Testis (tissue), 3 donors: Measurements from ENCODE around the gene ITFG2. TPM values are rescaled to one million over a fixed set of nuclear protein-coding genes. Genes with fewer than 3 reads are reported as not detected.

Experiments used
- DNase-seq: peaks from one replicate; pipeline ENCODE4 v3.0.0-alpha.2; 2019
- H3K27ac ChIP-seq, 2 donors: fragments of 200-600 bp; sonication (generic); one replicate each; pipeline ENCODE4 v1.5.1; 2019
- H3K27me3 ChIP-seq: fragments of 200-600 bp; sonication (generic); one replicate; pipeline ENCODE4 v1.5.1; 2019
- H3K36me3 ChIP-seq: fragments of 200-600 bp; sonication (generic); one replicate; pipeline ENCODE4 v1.5.1; 2017; ENCODE audit warnings: low read depth; ENCODE audit errors: missing control alignments
- H3K4me1 ChIP-seq: fragments of 200-600 bp; sonication (generic); one replicate; pipeline ENCODE4 v1.5.1; 2019
- H3K4me3 ChIP-seq, 2 donors: fragments of 200-600 bp; sonication (generic); one replicate each; pipeline ENCODE4 v1.5.1; 2017 to 2019
- H3K9me3 ChIP-seq: fragments of 200-600 bp; sonication (generic); one replicate; pipeline ENCODE4 v1.5.1; 2017
- POLR2A ChIP-seq: fragments of 450-650 bp; IDR thresholded peaks from one replicate; pipeline ENCODE4 v1.6.1; 2017; ENCODE audit warnings: antibody characterized with exemption, mild to moderate bottlenecking, moderate library complexity
- WGBS, 2 donors: methylation state at CpG; one replicate each; pipeline ENCODE4 v1.1.5; 2018; 5-methylcytosine and 5-hydroxymethylcytosine counted together
- intact Hi-C: fragments of 100-400 bp; cut with DNase I; formaldehyde crosslinking; loops from one replicate; pipeline ENCODE4 v1.15.1; 2023; ENCODE audit warnings: low total_unique reads
- polyA plus RNA-seq: library from polyadenylated mRNA; stranded (reverse); fragments of 350-450 nt; fragmentation: Illumina TruSeq; extraction: RNeasy Lipid Tissue Mini Kit (QIAGEN cat#74804); gene quantifications from one replicate; pipeline ENCODE4 v1.2.3, GENCODE V29; 2014; ENCODE audit warnings: low read depth, low replicate concordance; ENCODE audit not compliant: insufficient read depth
- total RNA-seq, 2 donors: library from RNA; depleted of rRNA; stranded (reverse); fragments of >200 nt; gene quantifications; one replicate each; pipeline ENCODE4 v1.2.3, GENCODE V29; 2016
- TF ChIP-seq, protein P1 (sequence below), 3 experiments: fragments of 450-650 bp in 2 of 3; fragments of 200-600 bp in 1 of 3; sonication (generic) in 1 of 3; IDR thresholded peaks; one replicate each; pipeline ENCODE4 v1.5.1; 2016 to 2019; ENCODE audit warnings: antibody characterized with exemption in 3 of 3, mild to moderate bottlenecking in 2 of 3, moderate library complexity in 1 of 3

The ITFG2 gene
- total and polyA plus RNA-seq, 3 donors from 2014 or later: 32.6 to 69.4 (median 54.1) TPM

DNA sequence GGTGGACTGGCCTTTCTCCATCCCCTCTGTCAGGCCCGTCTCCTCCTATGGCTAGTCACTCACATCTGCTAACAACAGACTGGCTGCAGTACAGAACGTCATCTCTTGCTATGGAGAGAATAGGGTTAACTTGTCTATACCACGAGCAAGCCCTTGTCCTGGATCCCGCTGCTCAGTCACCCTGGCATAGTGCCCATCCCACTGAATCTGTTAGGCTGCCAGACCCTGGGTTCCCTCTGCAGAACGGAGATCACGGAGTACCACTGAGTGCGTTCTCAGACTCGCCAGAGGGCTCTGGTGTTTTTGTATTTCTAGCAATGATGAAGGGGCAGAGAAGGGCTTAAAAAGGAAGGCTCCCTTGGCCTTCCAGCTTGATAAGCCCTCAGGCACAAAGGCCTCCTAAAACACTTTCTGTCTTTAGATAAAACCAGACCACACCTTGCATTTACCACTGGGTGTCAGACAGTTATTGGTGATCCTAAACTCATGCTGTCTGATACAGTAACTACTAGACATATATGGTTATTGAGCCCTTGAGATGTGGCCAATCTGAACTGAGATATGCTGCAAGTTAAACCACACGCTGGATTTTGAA, 28.7 kb downstream of the ITFG2 start:
- TF ChIP-seq, protein P1, sequence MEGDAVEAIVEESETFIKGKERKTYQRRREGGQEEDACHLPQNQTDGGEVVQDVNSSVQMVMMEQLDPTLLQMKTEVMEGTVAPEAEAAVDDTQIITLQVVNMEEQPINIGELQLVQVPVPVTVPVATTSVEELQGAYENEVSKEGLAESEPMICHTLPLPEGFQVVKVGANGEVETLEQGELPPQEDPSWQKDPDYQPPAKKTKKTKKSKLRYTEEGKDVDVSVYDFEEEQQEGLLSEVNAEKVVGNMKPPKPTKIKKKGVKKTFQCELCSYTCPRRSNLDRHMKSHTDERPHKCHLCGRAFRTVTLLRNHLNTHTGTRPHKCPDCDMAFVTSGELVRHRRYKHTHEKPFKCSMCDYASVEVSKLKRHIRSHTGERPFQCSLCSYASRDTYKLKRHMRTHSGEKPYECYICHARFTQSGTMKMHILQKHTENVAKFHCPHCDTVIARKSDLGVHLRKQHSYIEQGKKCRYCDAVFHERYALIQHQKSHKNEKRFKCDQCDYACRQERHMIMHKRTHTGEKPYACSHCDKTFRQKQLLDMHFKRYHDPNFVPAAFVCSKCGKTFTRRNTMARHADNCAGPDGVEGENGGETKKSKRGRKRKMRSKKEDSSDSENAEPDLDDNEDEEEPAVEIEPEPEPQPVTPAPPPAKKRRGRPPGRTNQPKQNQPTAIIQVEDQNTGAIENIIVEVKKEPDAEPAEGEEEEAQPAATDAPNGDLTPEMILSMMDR (IDR thresholded peaks at IDR 0.05): no peak
- TF ChIP-seq POLR2A: no peak
- no peak overlapping the region for H3K4me3 ChIP-seq
- H3K36me3 ChIP-seq: no peaks in the 10 kb centered on the region
- no peaks in the 10 kb centered on the region for H3K27me3 ChIP-seq
- WGBS, 2 donors: 60 to 61% methylated on average over 7 to 9 of the region's 9 CpGs
- H3K9me3 ChIP-seq: no peaks in the 10 kb centered on the region
- no peak overlapping the region for H3K27ac ChIP-seq
- intact Hi-C loops: no loop called here
- DNase-seq: no peak
- H3K4me1 ChIP-seq: no peaks in the 10 kb centered on the region

DNA sequence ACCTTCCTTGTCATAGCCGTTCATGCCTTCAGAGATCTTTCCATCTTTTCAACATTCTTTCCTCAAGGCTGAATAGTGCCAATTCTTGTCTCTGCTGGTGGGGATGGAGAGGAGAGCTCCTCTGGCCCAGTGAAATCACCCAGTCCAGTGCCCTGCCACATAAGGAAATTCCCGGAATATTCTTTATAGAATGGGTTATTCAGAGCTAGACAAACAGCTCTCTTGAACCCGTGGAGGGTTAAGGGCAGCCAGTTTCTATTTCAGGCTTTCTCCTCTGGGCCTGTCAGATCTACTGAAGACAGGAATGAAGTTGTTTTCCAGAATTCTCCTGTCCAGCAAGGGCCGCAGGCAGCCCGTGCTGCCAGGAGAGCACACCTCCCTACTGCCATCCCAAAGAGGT, 30.5 kb downstream of the ITFG2 start:
- intact Hi-C loops: no loop called here
- 83% methylated on average over 5 of the region's 5 CpGs for WGBS, 2 donors
- no peak overlapping the region for H3K27ac ChIP-seq
- H3K36me3 ChIP-seq: no peaks in the 10 kb centered on the region
- H3K9me3 ChIP-seq: no peaks in the 10 kb centered on the region
- H3K27me3 ChIP-seq: no peaks in the 10 kb centered on the region
- TF ChIP-seq, protein P1 (IDR thresholded peaks at IDR 0.05): no peak
- TF ChIP-seq POLR2A: no peak
- DNase-seq: no peak
- no peaks in the 10 kb centered on the region for H3K4me1 ChIP-seq
- no peak overlapping the region for H3K4me3 ChIP-seq

DNA sequence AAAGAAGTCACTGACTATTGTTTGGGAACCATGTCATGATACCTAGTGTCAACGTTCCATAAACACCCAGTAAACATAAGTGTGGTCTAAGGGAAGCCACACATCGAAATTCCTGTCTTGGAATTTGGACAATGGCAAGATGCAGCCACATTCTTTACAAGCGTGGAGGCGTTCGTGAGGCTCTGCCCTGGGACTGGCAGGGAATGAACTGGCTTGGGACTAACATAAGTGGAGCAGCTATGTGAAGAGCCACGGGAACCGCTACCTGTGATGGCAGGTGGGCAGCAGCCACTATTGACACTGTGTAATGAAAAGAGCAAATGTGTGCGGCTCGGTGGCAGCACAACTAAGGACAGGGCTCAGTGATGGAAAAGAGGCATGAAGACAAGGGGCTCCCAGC, 32.3 kb downstream of the ITFG2 start:
- Histone ChIP-seq H3K4me3 (no peak overlapping the region), H3K27me3 (no peaks in the 10 kb centered on the region), H3K4me1 (no peaks in the 10 kb centered on the region), H3K27ac (no peak overlapping the region), H3K36me3 (no peaks in the 10 kb centered on the region), H3K9me3 (no peaks in the 10 kb centered on the region)
- WGBS, 2 donors: 87 to 88% methylated on average over 9 of the region's 9 CpGs
- intact Hi-C loops: no loop called here
- no peak for DNase-seq
- TF ChIP-seq, protein P1 (IDR thresholded peaks at IDR 0.05): no peak
- TF ChIP-seq POLR2A: no peak

DNA sequence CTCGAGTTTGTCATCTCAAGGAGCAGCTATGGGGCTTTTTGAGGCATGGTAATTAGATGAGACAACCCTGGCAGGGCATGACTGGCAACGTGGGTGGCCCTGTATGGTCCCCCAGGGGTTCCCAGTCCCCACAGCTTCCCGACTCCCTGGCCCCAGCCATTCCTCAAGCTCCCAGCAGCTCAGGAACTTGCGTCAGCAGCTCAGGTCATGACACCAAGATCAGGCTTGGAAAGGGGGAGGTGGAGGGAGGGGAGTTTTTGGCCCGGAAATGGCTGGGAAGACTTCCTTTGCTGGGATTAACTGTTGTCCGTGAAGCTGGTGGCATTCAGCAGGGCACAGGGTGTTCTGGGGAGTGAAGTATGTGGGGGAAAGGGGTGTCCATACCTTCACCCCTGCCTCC, 32.8 kb downstream of the ITFG2 start:
- DNase-seq: no peak
- 24 to 36% methylated on average over 6 of the region's 6 CpGs for WGBS, 2 donors
- H3K36me3 ChIP-seq: no peaks in the 10 kb centered on the region
- H3K4me3 ChIP-seq: no peak overlapping the region
- H3K9me3 ChIP-seq: no peaks in the 10 kb centered on the region
- H3K27ac ChIP-seq: no peak overlapping the region
- TF ChIP-seq, protein P1 (IDR thresholded peaks at IDR 0.05): no peak
- no peak for TF ChIP-seq POLR2A
- intact Hi-C loops: no loop called here
- H3K4me1 ChIP-seq: no peaks in the 10 kb centered on the region
- H3K27me3 ChIP-seq: no peaks in the 10 kb centered on the region

DNA sequence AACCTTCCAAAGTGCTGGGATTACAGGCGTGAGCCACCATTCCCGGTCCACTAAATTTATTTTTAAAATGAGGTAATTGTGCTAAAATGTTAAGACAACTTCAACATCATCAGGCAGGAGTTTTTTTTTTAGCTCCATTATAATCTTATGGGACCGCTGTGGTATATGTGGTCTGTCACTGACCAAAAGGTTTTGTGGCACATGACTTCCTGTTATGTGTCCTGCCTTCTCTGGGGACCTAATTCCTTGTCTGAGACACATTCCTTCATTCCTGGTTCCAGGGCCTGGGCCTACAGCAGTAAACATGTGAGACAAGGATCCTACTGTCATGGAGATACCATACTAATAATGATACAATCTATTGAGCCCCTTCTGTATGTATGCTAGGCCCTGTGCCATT, 39.5 kb downstream of the ITFG2 start:
- Histone ChIP-seq H3K27ac (no peak overlapping the region), H3K4me1 (peaks cover 3% of the 10 kb centered on the region), H3K36me3 (no peaks in the 10 kb centered on the region), H3K27me3 (no peaks in the 10 kb centered on the region), H3K9me3 (no peaks in the 10 kb centered on the region), H3K4me3 (no peak overlapping the region)
- intact Hi-C loops: no loop called here
- TF ChIP-seq, protein P1 (IDR thresholded peaks at IDR 0.05): no peak
- no peak for TF ChIP-seq POLR2A
- DNase-seq: no peak
- WGBS, 2 donors: 89 to 95% methylated on average over 3 of the region's 3 CpGs
